Measurements from ENCODE around the gene C1orf87.

C1orf87 gene

GRCh38 chr1:59985911-59986515 is 87.6 kb downstream of the C1orf87 start:
- TF ChIP-seq CTCF (IDR thresholded peaks at IDR 0.05; ENCODE audit: low read depth, low read length), result no peak
- H3K4me3 ChIP-seq (ENCODE audit: low read depth, low read length), result no peak overlapping the region

- no peak for TF ChIP-seq CTCF (IDR thresholded peaks at IDR 0.05; ENCODE audit: low read depth, low read length)
- no peak overlapping the region for H3K4me3 ChIP-seq (ENCODE audit: low read depth, low read length)
These were observed 93.9 kb downstream of the C1orf87 start for GRCh38 chr1:59979666-59980065.

- TF ChIP-seq CTCF (IDR thresholded peaks at IDR 0.05; ENCODE audit: low read depth, low read length), result no peak
- no peak overlapping the region for H3K4me3 ChIP-seq (ENCODE audit: low read depth, low read length)
These were observed 95.1 kb downstream of the C1orf87 start for GRCh38 chr1:59978511-59978910.

- no peak overlapping the region for H3K4me3 ChIP-seq (ENCODE audit: low read depth, low read length)
- no peak for TF ChIP-seq CTCF (IDR thresholded peaks at IDR 0.05; ENCODE audit: low read depth, low read length)
These were observed 95.5 kb downstream of the C1orf87 start for GRCh38 chr1:59978026-59978425.

- TF ChIP-seq CTCF (IDR thresholded peaks at IDR 0.05; ENCODE audit: low read depth, low read length), result no peak
- no peak overlapping the region for H3K4me3 ChIP-seq (ENCODE audit: low read depth, low read length)
These were observed 96.5 kb downstream of the C1orf87 start for GRCh38 chr1:59977075-59977410.

GRCh38 chr1:59976194-59977074 is 97.1 kb downstream of the C1orf87 start:
- no peak overlapping the region for H3K4me3 ChIP-seq (ENCODE audit: low read depth, low read length)
- TF ChIP-seq CTCF (IDR thresholded peaks at IDR 0.05; ENCODE audit: low read depth, low read length), result peak; percentile 88

GRCh38 chr1:59973719-59974118 is 99.9 kb downstream of the C1orf87 start:
- TF ChIP-seq CTCF (IDR thresholded peaks at IDR 0.05; ENCODE audit: low read depth, low read length), result no peak
- no peak overlapping the region for H3K4me3 ChIP-seq (ENCODE audit: low read depth, low read length)
